OCI-LY3 (cell line): Measurements from ENCODE around the gene CUL1.

ENCODE experiments used
- EZH2phosphoT487 ChIP-seq: fragments of 200-600 bp; shearing (Covaris generic); IDR thresholded peaks from 2 replicates; pipeline ENCODE4 v1.6.1; 2018; ENCODE audit warnings: antibody characterized with exemption, mixed run types, low read depth
- TF ChIP-seq, protein P1 (sequence below): fragments of 200-600, 300-600 bp; sonication (generic); IDR thresholded peaks from 2 replicates; pipeline ENCODE4 v1.5.1; 2014; ENCODE audit warnings: antibody characterized with exemption, low read length, low read depth

- TF ChIP-seq, protein P1, sequence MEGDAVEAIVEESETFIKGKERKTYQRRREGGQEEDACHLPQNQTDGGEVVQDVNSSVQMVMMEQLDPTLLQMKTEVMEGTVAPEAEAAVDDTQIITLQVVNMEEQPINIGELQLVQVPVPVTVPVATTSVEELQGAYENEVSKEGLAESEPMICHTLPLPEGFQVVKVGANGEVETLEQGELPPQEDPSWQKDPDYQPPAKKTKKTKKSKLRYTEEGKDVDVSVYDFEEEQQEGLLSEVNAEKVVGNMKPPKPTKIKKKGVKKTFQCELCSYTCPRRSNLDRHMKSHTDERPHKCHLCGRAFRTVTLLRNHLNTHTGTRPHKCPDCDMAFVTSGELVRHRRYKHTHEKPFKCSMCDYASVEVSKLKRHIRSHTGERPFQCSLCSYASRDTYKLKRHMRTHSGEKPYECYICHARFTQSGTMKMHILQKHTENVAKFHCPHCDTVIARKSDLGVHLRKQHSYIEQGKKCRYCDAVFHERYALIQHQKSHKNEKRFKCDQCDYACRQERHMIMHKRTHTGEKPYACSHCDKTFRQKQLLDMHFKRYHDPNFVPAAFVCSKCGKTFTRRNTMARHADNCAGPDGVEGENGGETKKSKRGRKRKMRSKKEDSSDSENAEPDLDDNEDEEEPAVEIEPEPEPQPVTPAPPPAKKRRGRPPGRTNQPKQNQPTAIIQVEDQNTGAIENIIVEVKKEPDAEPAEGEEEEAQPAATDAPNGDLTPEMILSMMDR, result no peak
- no peak for TF ChIP-seq EZH2phosphoT487
These were observed 89.0 kb downstream of the CUL1 start for GRCh38 chr7:148787571-148788295.
